ENCODE measurements around the gene PSMB9.

The PSMB9 gene

GRCh38 chr6:32840604-32841246 lies 13.3 kb upstream of the PSMB9 start:
- no peak for DNase-seq

- no peak for DNase-seq
These were observed 11.9 kb upstream of the PSMB9 start for GRCh38 chr6:32842021-32842650.

GRCh38 chr6:32842690-32843089 lies 11.3 kb upstream of the PSMB9 start:
- no peak for DNase-seq

GRCh38 chr6:32843331-32843978 lies 10.5 kb upstream of the PSMB9 start:
- peak; percentile 9 to 22 for DNase-seq

- DNase-seq, result peak; percentile 90 to 92
These were observed 9.8 kb upstream of the PSMB9 start, which contains the start of gene PSMB8 for GRCh38 chr6:32843979-32844838. Gene PSMB8 (minus strand): TSS chr6:32844047. CDS start chr6:32843996, 51 bp downstream.

GRCh38 chr6:32844839-32845383 lies 9.1 kb upstream of the PSMB9 start:
- DNase-seq, result no peak

GRCh38 chr6:32845384-32845884 lies 8.6 kb upstream of the PSMB9 start:
- DNase-seq, result no peak

GRCh38 chr6:32847004-32847403 lies 7.0 kb upstream of the PSMB9 start:
- DNase-seq, result no peak

- no peak for DNase-seq
These were observed 6.2 kb upstream of the PSMB9 start for GRCh38 chr6:32847795-32848194.

GRCh38 chr6:32849126-32849525 lies 4.9 kb upstream of the PSMB9 start:
- DNase-seq, result no peak

GRCh38 chr6:32851025-32851424 lies 3.0 kb upstream of the PSMB9 start:
- DNase-seq, result no peak

GRCh38 chr6:32852018-32852843 lies 1.8 kb upstream of the PSMB9 start:
- no peak for DNase-seq

GRCh38 chr6:32852844-32853540 lies 1.0 kb upstream of the PSMB9 start:
- DNase-seq, result peak in 1 of 2 experiments; percentile 49

- DNase-seq, result no peak
These were observed 585 bp downstream of the PSMB9 start for GRCh38 chr6:32854376-32855178.

GRCh38 chr6:32855467-32856174 lies 1.6 kb downstream of the PSMB9 start:
- no peak for DNase-seq

- DNase-seq, result no peak
These were observed 3.3 kb downstream of the PSMB9 start for GRCh38 chr6:32857156-32857891.

- DNase-seq, result no peak
These were observed 4.2 kb downstream of the PSMB9 start for GRCh38 chr6:32858194-32858593.

GRCh38 chr6:32860674-32861073 lies 6.7 kb downstream of the PSMB9 start:
- no peak for DNase-seq

- no peak for DNase-seq
These were observed 8.7 kb downstream of the PSMB9 start for GRCh38 chr6:32862725-32863124.

Measured in NCI-H187 (cell line).